NOMO-1 treated with dmso at 0.1 percent for 144 hours (cell line): ENCODE data around the gene MRNIP.
"Not testable (repeated sequence)": the region's sequence is repeated elsewhere in the genome, so short reads cannot be mapped to it uniquely, and the experiment has no call there.

Experiments
- DNase-seq: peaks from one replicate; lab custom pipeline; 2025; ENCODE audit not compliant: unreplicated experiment; lab: John Stamatoyannopoulos, UW

The MRNIP gene

DNA sequence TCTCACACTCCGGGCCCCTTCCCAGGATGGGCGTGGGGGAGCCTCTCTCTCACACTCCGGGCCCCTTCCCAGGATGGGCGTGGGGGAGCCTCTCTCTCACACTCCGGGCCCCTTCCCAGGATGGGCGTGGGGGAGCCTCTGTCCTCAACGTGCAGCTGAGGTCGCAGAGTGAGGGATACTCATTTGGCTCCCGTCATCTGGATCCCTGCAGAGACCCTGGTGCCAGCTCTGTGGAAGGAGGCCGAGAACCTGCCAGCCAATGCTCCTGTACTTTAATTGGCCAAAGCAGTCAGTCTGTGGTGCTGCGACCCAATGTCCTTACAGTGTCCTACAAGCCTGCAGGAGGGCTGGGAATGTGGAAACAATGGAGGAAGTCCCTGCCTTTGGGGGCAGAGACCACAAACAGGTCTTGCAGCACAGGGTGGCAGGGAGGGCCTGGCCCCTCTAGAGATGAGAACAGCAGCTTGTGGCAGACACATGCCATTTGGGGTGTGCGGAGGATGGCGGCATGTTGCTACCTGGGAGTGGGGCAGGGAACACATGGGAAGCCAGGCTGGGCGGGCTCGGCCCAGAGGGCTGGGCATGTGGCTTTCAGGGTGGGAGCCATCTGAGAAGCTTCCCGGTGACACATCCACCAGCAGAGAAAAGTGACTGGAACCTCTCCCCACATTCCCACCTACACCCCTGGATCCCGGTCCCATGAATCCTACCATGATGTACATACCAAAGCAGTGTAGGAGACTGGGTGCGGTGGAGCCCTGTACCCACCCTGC is 13.6 kb upstream of the MRNIP start:
- DNase-seq = no peak

- DNase-seq = not testable (repeated sequence)
Measured at GRCh38 chr5:179871533-179871932, 12.9 kb upstream of the MRNIP start.

- DNase-seq = no peak
Measured at GRCh38 chr5:179870952-179871351, 12.3 kb upstream of the MRNIP start.

GRCh38 chr5:179870403-179870903 is 11.8 kb upstream of the MRNIP start:
- no peak for DNase-seq

GRCh38 chr5:179869641-179870402 is 11.2 kb upstream of the MRNIP start:
- DNase-seq = no peak

GRCh38 chr5:179869101-179869500 is 10.5 kb upstream of the MRNIP start:
- no peak for DNase-seq

DNA sequence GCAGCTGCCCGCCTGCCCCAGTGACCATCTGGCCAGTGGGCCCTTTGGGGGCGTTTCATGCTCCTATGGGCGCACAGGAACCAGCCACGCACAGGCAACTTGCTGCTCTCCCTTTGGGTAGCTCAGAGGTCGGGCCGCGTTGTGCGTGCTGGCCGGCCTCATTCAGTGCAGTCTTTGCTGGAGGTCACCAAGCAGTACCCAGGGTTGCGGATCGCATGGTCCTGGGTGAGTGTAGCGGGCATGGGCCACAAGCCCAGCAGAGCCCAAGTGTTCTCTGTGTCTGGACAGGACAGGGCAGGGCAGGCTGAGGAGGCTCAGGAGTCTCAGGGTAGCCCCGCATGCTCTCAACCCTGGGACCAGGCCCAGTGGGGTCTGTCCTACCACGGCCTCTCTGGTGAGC is 9.9 kb upstream of the MRNIP start:
- no peak for DNase-seq

DNA sequence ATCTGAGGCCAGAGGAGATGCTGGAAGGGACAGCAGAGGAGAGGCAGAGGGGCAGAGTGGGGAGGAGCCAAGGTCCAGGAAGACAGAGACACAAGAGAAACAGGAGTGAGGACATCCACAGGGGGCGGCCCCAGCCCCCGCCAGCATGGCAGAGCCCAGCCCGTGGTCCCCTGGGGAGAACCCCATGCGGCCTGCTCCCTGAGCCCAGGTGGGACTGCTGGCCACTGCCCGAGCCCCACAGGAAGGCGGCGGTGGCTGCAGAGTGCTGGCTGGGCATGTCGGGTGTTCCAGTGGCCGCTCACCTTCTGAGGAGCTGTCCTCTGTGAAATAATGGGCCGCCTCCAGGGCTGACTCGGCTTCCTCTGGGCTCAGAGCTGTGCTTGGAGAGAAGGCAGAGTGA is 8.9 kb upstream of the MRNIP start:
- no peak for DNase-seq

DNA sequence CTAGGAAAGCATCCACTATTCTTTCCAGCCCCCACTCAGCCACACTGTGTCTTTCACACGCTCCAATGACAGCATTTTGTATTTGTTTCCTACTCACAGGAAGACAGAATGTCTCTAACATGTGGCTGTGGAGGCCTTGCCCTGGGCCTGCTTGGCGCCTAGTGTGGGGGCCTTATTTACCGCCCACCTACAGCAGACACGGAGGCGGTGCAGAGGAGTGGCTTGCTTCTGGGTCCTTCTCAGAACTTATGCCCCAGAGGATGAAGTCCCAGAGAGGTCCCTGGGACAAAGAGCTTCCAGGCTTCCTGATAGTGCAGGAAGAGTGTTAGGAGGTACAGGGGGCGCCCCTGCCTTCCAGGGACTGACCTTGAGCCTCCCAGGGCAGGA is 8.5 kb upstream of the MRNIP start:
- no peak for DNase-seq

DNA sequence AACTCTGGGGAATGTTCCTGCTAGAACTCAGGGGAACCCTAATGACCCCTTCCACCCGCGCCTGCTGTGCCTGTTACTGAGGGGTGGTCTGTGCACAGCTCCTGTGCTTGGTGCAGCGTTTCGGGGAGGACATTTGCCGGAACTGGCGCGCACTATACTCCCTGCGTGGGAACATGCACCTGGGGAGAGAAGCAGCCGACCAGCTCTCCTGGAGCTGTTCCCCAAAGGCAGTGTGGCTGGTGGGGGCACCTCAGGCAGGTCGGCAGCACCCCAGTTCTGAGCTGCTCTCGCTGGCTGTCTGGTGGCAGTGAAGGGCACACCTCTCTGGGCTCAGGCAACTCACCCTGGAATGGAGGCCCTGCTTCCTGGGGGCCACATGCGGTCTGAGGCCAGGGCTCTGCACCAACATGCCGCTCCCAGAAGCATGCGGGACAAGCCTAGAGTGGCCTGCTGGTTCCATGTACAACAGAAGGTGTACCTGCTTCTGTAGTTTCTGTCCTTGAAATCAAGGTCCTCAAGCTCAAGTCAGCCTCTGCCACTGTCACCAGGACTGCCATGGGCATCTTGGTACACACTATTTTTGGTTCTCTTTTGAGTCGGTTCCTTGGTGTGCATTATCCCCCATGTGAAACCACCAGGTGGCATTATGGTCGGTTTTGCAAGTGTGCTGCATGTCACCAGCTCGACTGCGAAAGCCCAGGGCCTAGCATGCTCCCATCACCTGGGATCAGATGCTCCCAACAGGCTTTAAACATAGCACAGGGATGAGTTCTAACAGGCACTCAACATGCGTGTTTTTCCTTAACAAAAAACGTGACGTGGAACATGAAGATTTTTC is 7.8 kb upstream of the MRNIP start:
- DNase-seq = no peak

GRCh38 chr5:179865491-179866240 is 7.0 kb upstream of the MRNIP start:
- no peak for DNase-seq

DNA sequence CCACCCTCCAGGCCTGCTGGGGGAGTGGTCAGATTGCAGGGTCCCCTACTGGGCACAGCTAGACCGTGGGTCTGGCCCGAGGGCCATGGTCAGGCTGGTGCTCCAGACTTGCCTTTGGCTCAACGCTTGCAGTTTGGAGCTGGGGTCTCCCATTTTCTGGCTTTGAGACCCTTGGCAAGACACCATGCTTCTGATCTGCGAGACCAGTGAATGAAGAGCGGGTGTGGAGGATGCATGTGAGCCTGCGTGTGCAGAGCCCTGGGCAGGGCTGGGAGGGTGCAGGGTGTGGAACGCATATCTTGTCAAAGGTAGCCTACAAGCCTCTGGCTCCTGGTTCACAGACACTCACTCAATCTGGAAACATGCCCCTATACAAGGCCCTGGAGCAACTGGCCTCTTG is 6.1 kb upstream of the MRNIP start:
- DNase-seq = no peak

DNA sequence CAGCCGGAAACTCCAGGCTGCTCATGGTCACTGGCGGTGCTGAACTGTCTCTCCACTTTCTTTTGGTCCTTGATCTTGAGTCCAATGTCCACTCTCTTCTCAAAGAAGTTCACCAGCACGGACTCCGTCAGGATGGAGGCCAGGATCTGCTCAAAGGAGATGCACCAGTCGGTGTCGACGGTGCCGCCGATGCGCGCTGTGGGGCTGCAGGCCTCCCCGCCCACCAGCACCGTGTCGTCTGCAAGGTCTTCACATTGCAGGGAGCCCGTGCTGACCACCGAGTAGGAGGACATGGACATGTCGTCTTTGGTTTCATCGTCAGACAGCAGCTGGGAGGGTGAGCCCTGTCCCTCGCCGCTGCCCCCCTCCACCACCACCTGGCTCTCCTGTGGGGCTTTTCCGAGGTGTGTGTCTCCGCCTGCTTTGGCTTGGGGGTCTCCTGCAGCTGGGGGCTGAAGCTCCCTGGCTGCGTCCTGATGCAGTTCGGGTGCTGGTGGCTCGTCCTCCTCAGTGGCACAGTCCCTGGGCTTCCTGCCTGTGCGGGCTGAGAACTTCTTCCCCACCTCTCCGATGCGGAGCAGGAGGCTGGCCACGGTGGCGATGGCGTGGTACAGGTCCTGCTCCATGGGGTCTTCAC is 5.0 kb upstream of the MRNIP start:
- DNase-seq = no peak

GRCh38 chr5:179862891-179863290 is 4.3 kb upstream of the MRNIP start:
- no peak for DNase-seq

- no peak for DNase-seq
Measured at GRCh38 chr5:179862296-179862695, 3.7 kb upstream of the MRNIP start.

DNA sequence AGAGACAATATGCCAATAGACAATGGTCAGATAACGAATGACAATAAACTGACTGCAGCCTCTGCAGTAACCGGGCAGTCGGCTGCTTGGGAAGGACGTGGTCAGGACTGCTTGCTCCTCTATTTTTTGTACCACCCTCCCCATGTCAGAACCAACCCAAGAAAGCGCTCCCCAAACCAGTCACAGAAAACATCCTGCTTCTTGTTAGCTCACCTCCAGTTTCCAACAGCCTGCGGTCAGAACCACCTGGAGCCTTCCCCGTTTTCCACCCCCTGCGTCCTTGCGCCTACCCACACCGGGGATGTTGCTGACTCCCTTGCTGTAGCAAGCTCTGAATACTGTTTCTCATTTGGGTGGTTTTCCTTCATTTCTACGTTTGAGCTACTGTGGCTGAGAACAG is 1.7 kb upstream of the MRNIP start:
- DNase-seq = no peak

- no peak for DNase-seq
Measured at GRCh38 chr5:179858241-179858585, 404 bp downstream of the MRNIP start.

GRCh38 chr5:179854356-179854755 is 4.3 kb downstream of the MRNIP start:
- DNase-seq = no peak

- DNase-seq = peak; percentile 18
Measured at GRCh38 chr5:179852993-179853547, 5.5 kb downstream of the MRNIP start.

DNA sequence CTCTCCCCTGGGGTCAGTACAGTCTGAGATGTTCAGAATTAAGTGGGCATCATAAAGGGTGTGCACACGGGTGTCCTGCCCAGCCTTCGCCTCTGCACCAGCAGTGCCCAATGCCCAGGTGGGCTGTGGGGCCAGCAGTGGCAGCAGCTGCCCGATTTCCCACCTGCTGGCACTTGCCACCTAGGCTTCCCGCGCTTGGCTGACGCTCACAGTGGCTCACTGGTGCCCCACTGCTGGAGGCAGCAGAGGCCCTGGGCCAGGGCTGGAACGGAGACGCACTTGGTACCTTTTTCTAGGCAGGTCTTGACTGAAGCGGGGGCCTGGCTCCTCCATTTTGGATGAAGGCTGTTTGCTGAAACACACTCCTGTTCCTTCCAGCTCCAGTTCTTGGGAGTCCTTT is 17.0 kb downstream of the MRNIP start:
- no peak for DNase-seq
